NCI-H524 (cell line): ENCODE data around the gene HTR1A.

Experiments used
- DNase-seq, 2 experiments: peaks; one replicate each; lab custom pipeline; 2025; lab: John Stamatoyannopoulos, UW

The HTR1A gene

DNA sequence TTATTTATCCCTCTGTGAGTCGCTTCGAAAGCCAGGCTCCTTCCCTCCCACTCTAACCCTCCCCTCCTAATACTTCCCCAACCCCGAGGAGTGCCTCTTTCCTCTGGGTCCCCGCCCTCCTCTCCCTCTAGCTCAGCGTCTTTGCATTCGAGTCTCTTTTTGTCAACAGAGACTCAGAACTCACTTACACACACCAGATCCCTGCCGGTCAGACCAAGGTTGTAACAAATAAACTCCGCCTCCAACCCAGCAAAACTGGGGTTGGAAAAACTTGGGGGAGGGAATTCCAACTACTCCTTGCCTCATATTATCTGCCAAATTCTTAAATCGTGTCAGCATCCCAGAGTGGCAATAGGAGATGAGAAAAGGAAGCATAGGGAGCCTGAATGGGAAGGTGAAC is at the start of gene HTR1A:
Gene HTR1A, minus strand, starts transcription at position 167 of the 400 bp plus-strand sequence. CDS start 726 bp downstream, outside the sequence.
- DNase-seq = peak in 1 of 2 experiments; percentile 18

DNA sequence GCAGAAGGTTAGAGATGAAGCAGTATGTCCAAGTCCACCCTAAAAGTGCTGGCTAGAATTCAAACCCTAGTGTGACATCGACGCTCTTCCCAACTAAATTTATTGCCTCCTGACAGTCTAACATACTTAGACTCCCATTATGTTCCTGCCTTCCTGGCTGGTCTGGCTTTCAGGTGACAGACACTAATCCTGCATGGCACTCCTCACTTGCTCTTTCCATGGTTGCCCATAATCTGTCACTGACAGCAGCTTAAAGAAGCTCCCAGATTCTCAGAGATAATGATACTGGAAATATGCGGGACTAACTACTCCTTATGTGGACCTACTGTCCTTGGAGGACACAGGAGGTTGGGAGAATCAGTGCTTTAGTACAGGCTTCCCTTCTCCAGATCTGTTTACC is 41.7 kb upstream of the HTR1A start:
- DNase-seq = no peak

DNA sequence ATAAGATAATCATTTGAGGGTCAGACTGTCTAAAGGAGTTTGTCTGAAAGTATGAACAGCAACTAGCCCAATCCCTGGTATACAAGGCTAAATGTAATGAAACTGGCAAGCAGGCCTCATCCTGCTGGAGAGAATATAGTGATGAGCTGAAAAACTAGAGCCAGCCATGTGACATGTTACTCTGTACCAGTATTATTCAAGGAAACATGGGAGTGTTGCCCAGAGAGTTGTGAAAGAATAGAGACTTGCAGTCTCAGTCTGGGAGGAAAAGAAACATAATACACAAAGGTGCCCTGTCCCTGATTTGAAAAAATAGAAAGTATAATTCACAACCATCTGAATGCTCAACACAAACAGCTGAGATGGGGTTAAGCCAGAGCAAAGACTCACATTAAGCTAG is 37.9 kb upstream of the HTR1A start:
- no peak for DNase-seq

GRCh38 chr5:63987053-63987452 is 24.8 kb upstream of the HTR1A start:
- DNase-seq = no peak

DNA sequence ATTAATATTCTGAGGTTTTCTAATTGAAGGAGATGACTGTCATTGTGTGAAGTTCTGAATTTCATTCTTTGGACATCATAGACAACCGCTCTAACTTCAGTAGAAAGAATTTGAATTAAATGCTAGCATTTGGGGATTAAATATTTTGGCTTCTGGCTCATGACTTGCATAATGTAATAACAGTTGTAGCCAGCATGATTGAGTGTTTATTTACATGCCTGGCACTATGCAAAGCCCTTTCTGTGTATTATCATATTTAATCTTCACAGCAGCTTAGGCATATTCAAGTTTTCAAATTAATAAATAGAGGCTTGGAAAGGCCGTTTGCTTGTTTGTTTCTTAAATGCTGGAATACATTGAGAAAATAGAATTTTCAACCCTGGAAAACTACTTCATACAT is 19.6 kb upstream of the HTR1A start:
- DNase-seq = no peak

DNA sequence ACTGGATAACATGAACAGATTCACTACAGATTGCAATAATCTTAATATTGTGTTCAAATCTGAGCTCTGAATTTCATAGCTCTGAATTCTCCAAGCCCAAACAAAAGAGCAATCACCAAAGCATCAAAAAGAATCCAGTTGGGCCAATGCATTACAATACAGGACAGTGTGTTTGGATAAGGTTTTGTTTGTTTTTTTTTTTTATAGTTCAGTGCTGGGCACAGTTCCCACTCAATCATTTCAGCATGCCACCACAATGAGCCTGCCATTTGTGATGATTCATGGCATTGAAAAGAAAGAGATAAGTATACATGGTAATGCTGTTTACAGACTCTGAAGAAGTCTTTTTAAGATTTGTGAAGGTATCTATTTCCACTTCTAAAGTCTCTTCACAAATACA is 1.7 kb upstream of the HTR1A start:
- DNase-seq = no peak

DNA sequence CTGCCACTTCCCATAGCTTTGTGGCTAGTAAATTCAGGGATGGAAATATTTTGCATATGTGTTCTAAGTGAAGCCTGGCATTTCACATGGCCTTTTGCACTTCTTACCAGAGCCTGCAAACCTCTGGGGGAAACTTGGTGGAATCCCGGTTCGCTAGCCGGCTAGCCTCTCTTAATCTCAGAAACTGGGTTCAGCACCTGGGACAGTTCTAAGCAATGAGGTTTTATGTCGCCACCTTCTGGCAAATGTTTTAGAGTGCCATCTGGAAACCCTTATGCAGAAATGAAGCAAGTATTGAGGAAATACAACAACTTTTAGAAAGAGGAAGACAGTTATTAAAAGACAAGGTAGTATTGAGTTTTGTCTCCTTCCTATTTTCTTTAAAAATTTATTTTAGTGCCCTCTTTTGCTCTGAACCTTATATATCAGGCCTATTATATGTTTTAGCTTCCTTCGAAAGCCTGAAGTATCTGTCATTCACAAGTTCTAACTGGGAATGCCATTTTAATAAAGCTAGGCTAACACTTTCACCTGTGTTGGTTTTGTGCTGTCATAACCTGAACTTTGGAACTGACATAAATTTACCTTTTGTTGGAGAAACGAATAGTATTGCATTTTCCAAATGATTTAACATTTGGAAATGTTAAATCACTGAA is 963 bp upstream of the HTR1A start:
- DNase-seq = peak; percentile 66 to 84

- no peak for DNase-seq
These were observed 565 bp downstream of the HTR1A start for GRCh38 chr5:63961598-63962161.

DNA sequence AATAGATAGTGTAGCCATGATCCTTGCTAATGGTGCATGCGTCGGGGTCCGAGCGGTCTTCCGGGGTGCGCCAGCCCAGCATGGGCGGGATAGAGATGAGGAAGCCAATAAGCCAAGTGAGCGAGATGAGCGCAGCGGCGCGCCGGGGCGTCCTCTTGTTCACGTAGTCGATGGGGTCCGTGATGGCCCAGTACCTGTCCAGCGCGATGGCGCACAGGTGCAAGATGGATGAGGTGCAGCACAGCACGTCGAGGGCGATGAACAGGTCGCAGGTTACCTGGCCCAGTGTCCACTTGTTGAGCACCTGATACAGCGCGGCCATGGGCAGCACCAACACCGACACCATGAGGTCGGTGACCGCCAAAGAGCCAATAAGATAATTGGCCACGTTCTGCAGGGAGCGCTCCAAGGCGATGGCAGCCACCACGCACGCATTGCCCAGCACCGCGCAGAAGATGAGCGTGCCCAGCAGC is 1.1 kb downstream of the HTR1A start:
- no peak for DNase-seq

- no peak for DNase-seq
These were observed 1.6 kb downstream of the HTR1A start for GRCh38 chr5:63960646-63961045.

GRCh38 chr5:63959177-63959982 is 2.9 kb downstream of the HTR1A start:
- DNase-seq = peak; percentile 89 to 96

GRCh38 chr5:63958654-63959053 is 3.6 kb downstream of the HTR1A start:
- no peak for DNase-seq

DNA sequence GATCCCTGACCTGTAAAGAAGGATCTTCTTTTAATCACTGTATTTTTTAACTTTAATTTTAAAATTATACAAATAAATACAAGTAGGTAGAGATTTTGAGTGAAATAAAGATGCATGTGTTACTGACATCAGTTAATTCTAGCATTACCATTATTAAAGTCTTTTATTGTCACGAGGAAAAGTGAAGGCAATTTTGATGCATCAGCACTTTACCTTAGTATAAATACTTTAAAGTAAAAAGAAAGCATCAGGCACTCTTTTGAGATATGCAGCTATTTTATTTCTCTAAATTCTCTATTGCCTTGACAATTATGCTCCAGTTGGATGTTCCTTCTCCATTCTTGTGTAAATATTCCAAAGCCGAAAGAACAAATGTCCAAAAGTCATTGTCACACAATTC is 4.6 kb downstream of the HTR1A start:
- DNase-seq = no peak

GRCh38 chr5:63953217-63953616 is 9.0 kb downstream of the HTR1A start:
- DNase-seq = peak; percentile 29 to 67

DNA sequence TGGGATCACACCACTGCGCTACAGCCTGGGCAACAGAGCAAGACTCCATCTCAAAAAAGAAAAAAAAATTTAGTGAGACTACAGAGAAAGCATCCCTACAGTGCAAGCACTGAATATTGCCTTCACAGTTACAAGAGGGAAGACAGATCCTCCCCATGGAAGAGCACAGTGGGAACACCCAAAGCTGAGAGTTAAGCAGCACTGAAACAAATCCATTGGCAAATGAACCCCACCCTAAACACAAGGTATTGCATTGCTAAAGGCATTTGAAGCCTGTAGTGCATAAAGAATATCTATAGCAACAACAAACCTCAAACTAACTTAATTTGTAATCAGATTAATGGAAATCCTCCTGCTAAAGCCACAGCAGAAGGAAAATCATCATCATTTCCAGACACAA is 27.1 kb downstream of the HTR1A start:
- no peak for DNase-seq

GRCh38 chr5:63931836-63932235 is 30.4 kb downstream of the HTR1A start:
- DNase-seq = peak; percentile 94 to 98

DNA sequence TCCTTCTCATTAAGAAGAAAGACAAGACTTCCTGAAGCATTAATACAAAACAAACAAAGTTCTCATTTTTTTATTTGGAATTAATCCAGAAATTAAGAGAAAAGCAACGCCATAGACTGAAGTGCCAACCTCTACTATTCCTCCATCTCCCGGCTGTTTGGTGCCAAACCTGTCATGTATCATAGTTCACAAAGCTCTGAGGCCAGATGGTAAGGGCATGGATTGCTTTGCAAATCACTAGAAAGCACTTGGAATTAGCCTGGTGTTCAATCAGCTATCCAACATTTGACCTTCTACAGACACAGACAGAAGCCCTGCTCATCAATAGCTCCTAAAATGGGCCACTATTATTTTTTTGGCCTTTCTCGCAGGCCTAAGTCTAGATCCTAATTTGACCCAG is 33.8 kb downstream of the HTR1A start:
- DNase-seq = peak; percentile 90 to 96

DNA sequence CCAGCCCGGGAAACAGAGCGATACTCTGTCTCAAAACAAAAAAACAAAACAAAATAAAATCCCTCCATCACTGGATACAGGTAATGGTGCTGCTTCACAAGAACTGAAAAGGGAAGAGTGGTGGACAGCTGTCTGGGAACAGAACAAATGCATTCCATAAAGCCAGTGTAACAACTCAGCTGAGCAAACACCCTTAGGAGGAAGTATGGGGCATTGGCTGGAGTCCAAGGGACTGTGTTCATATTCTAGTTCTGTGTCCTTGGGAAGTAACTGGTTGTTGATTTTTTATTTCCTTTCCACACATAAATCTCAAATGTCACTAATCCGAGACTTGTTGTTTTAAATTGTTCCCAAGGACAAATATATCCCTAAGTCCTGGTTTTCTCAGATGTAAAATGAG is 38.3 kb downstream of the HTR1A start:
- peak in 1 of 2 experiments; percentile 19 for DNase-seq

GRCh38 chr5:63919763-63920478 is 42.3 kb downstream of the HTR1A start:
- no peak for DNase-seq

GRCh38 chr5:63916786-63917185 is 45.5 kb downstream of the HTR1A start:
- no peak for DNase-seq

- DNase-seq = no peak
These were observed 50.4 kb downstream of the HTR1A start for GRCh38 chr5:63911871-63912270.
